Fibroblast of skin of abdomen (primary cell): ENCODE data around the gene GPR50.

Source experiments
- DNase-seq: peaks from one replicate; pipeline ENCODE4 v3.0.0-alpha.2; 2013

GPR50 gene

GRCh38 chrX:151227627-151228026 lies 51.2 kb downstream of the GPR50 start:
- no peak for DNase-seq

DNA sequence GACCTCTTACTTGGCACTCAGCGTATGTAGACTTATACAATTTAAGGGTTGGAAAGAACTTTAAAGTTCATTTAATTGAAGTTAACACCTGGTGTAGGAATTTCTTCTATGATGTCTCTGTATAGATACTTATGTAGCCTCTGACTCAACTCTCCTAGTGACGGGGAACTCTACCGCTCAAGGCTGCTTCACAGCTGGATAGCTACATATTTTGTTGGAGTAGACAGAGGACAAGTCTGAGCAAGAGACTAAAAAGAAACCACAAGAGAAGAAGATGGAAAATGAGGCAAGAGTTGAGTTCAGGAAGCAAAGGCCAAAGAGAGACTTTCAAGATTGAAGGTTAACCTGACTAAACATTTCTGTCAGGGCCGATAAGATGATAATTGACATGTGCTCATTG lies 52.6 kb downstream of the GPR50 start:
- DNase-seq: no peak
